IMR-90 (cell line): ENCODE data around the gene ABR.

Experiments used
- POLR2A ChIP-seq: IDR thresholded peaks from 2 replicates; pipeline ENCODE4 v1.6.1; 2012; ENCODE audit warnings: mild to moderate bottlenecking, low read depth, low read length
- RAD21 ChIP-seq: IDR thresholded peaks from 2 replicates; pipeline ENCODE4 v1.6.1; 2012; ENCODE audit warnings: low read length, improper control_type of control experiment

- TF ChIP-seq POLR2A, result no peak
- TF ChIP-seq RAD21, result no peak
Measured at GRCh38 chr17:969811-970355, 209.9 kb downstream of the ABR start.
